Body of pancreas (tissue), 4 donors: ENCODE measurements around the gene CTNNA2. TPM values are rescaled to one million over a fixed set of nuclear protein-coding genes. Genes with fewer than 3 reads are reported as not detected.

Source experiments
- ATAC-seq: fragments of 150-250 bp; one replicate; pipeline ENCODE4 v1.9.1; 2016
- DNase-seq, 4 donors: peaks; one replicate each; pipeline ENCODE4 v3.0.0-alpha.2; 2019
- H3K27ac ChIP-seq, 4 donors: fragments of 200-600 bp; sonication (generic); 1 replicate in 3 of 4; 2 replicates in 1 of 4; pipeline versions ENCODE4 v1.5.1 to v1.6.1; 2016 to 2019; ENCODE audit warnings: mild to moderate bottlenecking in 1 of 4, mixed read lengths in 1 of 4, moderate library complexity in 1 of 4
- H3K27me3 ChIP-seq, 2 donors: fragments of 200-600 bp; sonication (generic); one replicate each; pipeline ENCODE4 v1.6.0; 2016; ENCODE audit warnings: mild to moderate bottlenecking in 1 of 2
- H3K36me3 ChIP-seq, 2 donors: fragments of 200-600 bp; sonication (generic); replicated peaks in 1 of 2; 2 replicates each; pipeline ENCODE4 v1.5.1; 2016; ENCODE audit warnings: low read depth in 2 of 2; ENCODE audit not compliant: insufficient read depth in 1 of 2
- H3K4me1 ChIP-seq: fragments of 200-600 bp; sonication (generic); one replicate; pipeline ENCODE4 v1.6.0; 2016
- H3K4me3 ChIP-seq, 2 donors: fragments of 200-600 bp; sonication (generic); 1 replicate in 1 of 2; 2 replicates in 1 of 2; pipeline ENCODE4 v1.5.1; 2016 to 2019
- H3K9me3 ChIP-seq, 3 donors: fragments of 200-600 bp; sonication (generic); 1 replicate in 2 of 3; 2 replicates in 1 of 3; pipeline ENCODE4 v1.5.1; 2016
- CTCF ChIP-seq, 7 experiments: fragments of 450-650 bp in 4 of 7; fragments of 200-600 bp in 3 of 7; sonication (generic) in 3 of 7; IDR thresholded peaks; one replicate each; pipeline ENCODE4 v1.5.1; 2016 to 2019; ENCODE audit warnings: antibody characterized with exemption in 7 of 7
- POLR2A ChIP-seq, 3 donors: fragments of 450-650 bp; IDR thresholded peaks; one replicate each; pipeline ENCODE4 v1.6.1; 2016; ENCODE audit warnings: antibody characterized with exemption in 3 of 3, mild to moderate bottlenecking in 2 of 3
- WGBS, 2 donors: methylation state at CpG; one replicate each; pipeline ENCODE4 v1.1.5; 2017; 5-methylcytosine and 5-hydroxymethylcytosine counted together
- intact Hi-C: fragments of 100-400 bp; cut with DNase I; formaldehyde crosslinking; loops from one replicate; pipeline ENCODE4 v1.15.1; 2023
- total RNA-seq, 2 donors: library from RNA; depleted of rRNA; stranded (reverse); fragments of >200 nt; gene quantifications; one replicate each; pipeline ENCODE4 v1.1.0, GENCODE V29; 2016

CTNNA2 gene
- total RNA-seq, 2 donors from 2014 or later: 0.52 to 29.3 TPM

GRCh38 chr2:79670198-79670597 is 157.3 kb downstream of the CTNNA2 start:
- 69 to 76% methylated on average over 9 of the region's 11 CpGs for WGBS, 2 donors
- Histone ChIP-seq H3K36me3 (no peaks in the 10 kb centered on the region), H3K4me1 (no peaks in the 10 kb centered on the region), H3K27me3 (no peaks in the 10 kb centered on the region), H3K27ac (no peak overlapping the region), H3K9me3 (no peaks in the 10 kb centered on the region), H3K4me3 (no peak overlapping the region)
- intact Hi-C loops: no loop called here
- TF ChIP-seq POLR2A (IDR thresholded peaks at IDR 0.05): no peak
- no peak for TF ChIP-seq CTCF (IDR thresholded peaks at IDR 0.05)
- ATAC-seq: no peak
- DNase-seq: no peak

- Histone ChIP-seq H3K4me1 (no peaks in the 10 kb centered on the region), H3K9me3 (no peaks in the 10 kb centered on the region), H3K4me3 (no peak overlapping the region), H3K27ac (no peak overlapping the region), H3K27me3 (no peaks in the 10 kb centered on the region), H3K36me3 (no peaks in the 10 kb centered on the region)
- ATAC-seq (no peak), DNase-seq (no peak)
- intact Hi-C loops: no loop called here
- WGBS, 2 donors: 79 to 88% methylated on average over 1 of the region's 1 CpG
- TF ChIP-seq CTCF (IDR thresholded peaks at IDR 0.05): no peak
Observed at GRCh38 chr2:79686884-79687283, 174.0 kb downstream of the CTNNA2 start.

- Histone ChIP-seq H3K4me1 (no peaks in the 10 kb centered on the region), H3K36me3 (no peaks in the 10 kb centered on the region), H3K9me3 (no peaks in the 10 kb centered on the region), H3K27ac (no peak overlapping the region), H3K4me3 (no peak overlapping the region), H3K27me3 (no peaks in the 10 kb centered on the region)
- TF ChIP-seq POLR2A (IDR thresholded peaks at IDR 0.05) (no peak), CTCF (IDR thresholded peaks at IDR 0.05) (no peak)
- intact Hi-C loops: no loop called here
- DNase-seq (no peak), ATAC-seq (no peak)
Observed at GRCh38 chr2:79695248-79695647, 182.4 kb downstream of the CTNNA2 start.

GRCh38 chr2:79697200-79697599 is 184.3 kb downstream of the CTNNA2 start:
- Histone ChIP-seq H3K4me3 (no peak overlapping the region), H3K4me1 (no peaks in the 10 kb centered on the region), H3K36me3 (no peaks in the 10 kb centered on the region), H3K9me3 (no peaks in the 10 kb centered on the region), H3K27ac (no peak overlapping the region), H3K27me3 (no peaks in the 10 kb centered on the region)
- WGBS, 2 donors: 78 to 84% methylated on average over 2 of the region's 2 CpGs
- intact Hi-C loops: no loop called here
- TF ChIP-seq CTCF (IDR thresholded peaks at IDR 0.05) (no peak), POLR2A (IDR thresholded peaks at IDR 0.05) (no peak)
- no peak for DNase-seq
- ATAC-seq: no peak

- 58 to 71% methylated on average over 3 of the region's 3 CpGs for WGBS, 2 donors
- Histone ChIP-seq H3K4me1 (no peaks in the 10 kb centered on the region), H3K9me3 (no peaks in the 10 kb centered on the region), H3K27me3 (no peaks in the 10 kb centered on the region), H3K27ac (no peak overlapping the region), H3K4me3 (no peak overlapping the region), H3K36me3 (no peaks in the 10 kb centered on the region)
- ATAC-seq (no peak), DNase-seq (no peak)
- TF ChIP-seq POLR2A (IDR thresholded peaks at IDR 0.05): no peak
- TF ChIP-seq CTCF (IDR thresholded peaks at IDR 0.05): no peak
- intact Hi-C loops: no loop called here
Observed at GRCh38 chr2:79700651-79701050, 187.8 kb downstream of the CTNNA2 start.
